Gastroesophageal sphincter (tissue), 4 donors: ENCODE measurements around the gene ARID1A. TPM values are rescaled to one million over a fixed set of nuclear protein-coding genes. Genes with fewer than 3 reads are reported as not detected.

Experiments used
- ATAC-seq: fragments of 150-250 bp; one replicate; pipeline ENCODE4 v1.9.1; 2016; ENCODE audit warnings: mild to moderate bottlenecking, moderate library complexity
- H3K27ac ChIP-seq, 4 donors: fragments of 200-600 bp; sonication (generic) in 3 of 4; 1 replicate in 3 of 4; 2 replicates in 1 of 4; pipeline ENCODE4 v1.5.1; 2016 to 2019
- H3K27me3 ChIP-seq: fragments of 200-600 bp; sonication (generic); one replicate; pipeline ENCODE4 v1.5.1; 2019
- H3K36me3 ChIP-seq, 2 donors: fragments of 200-600 bp; sonication (generic); one replicate each; pipeline ENCODE4 v1.5.1; 2019; ENCODE audit warnings: control low read depth in 1 of 2
- H3K4me1 ChIP-seq, 3 donors: fragments of 200-600 bp; sonication (generic); 1 replicate in 2 of 3; 2 replicates in 1 of 3; pipeline ENCODE4 v1.5.1; 2016 to 2019; ENCODE audit warnings: control low read depth in 2 of 3
- H3K4me3 ChIP-seq, 2 donors: fragments of 200-600 bp; sonication (generic); one replicate each; pipeline ENCODE4 v1.5.1; 2019; ENCODE audit warnings: mild to moderate bottlenecking in 1 of 2, moderate library complexity in 1 of 2
- H3K9me3 ChIP-seq, 3 donors: fragments of 200-600 bp; sonication (generic); one replicate each; pipeline ENCODE4 v1.5.1; 2017 to 2019; ENCODE audit warnings: control low read depth in 2 of 3
- CTCF ChIP-seq, 4 experiments: fragments of 200-600 bp in 2 of 4; fragments of 450-650 bp in 2 of 4; sonication (generic) in 1 of 4; IDR thresholded peaks; one replicate each; pipeline ENCODE4 v1.5.1; 2017 to 2019; ENCODE audit warnings: antibody characterized with exemption in 4 of 4, mild to moderate bottlenecking in 2 of 4, moderate library complexity in 2 of 4
- EP300 ChIP-seq: sonication (generic); formaldehyde crosslinking; IDR thresholded peaks from one replicate; pipeline ENCODE4 v1.6.1; 2017; ENCODE audit warnings: antibody characterized with exemption, mild to moderate bottlenecking
- POLR2A ChIP-seq, 2 donors: fragments of 450-650 bp; IDR thresholded peaks; one replicate each; pipeline ENCODE4 v1.6.1; 2017; ENCODE audit warnings: antibody characterized with exemption in 2 of 2, mild to moderate bottlenecking in 2 of 2, moderate library complexity in 1 of 2
- POLR2AphosphoS5 ChIP-seq: sonication (generic); formaldehyde crosslinking; IDR thresholded peaks from one replicate; pipeline ENCODE4 v1.6.1; 2017; ENCODE audit warnings: antibody characterized with exemption
- WGBS, 2 donors: methylation state at CpG; one replicate each; pipeline ENCODE4 v1.1.5; 2018; ENCODE audit warnings: low coverage in 1 of 2; 5-methylcytosine and 5-hydroxymethylcytosine counted together
- total RNA-seq, 4 donors: library from RNA; depleted of rRNA; stranded (reverse); fragments of >200 nt; gene quantifications; one replicate each; pipeline ENCODE4 v1.1.0, GENCODE V29; 2016

ARID1A gene
- total RNA-seq, 4 donors from 2014 or later: 28.2 to 64.2 (median 42.6) TPM

GRCh38 chr1:26761217-26761616, 65.4 kb downstream of the ARID1A start:
- peaks cover 3 to 74% of the 10 kb centered on the region in 2 donors for H3K36me3 ChIP-seq
- no peaks in the 10 kb centered on the region for H3K27me3 ChIP-seq
- H3K4me3 ChIP-seq: no peak overlapping the region
- 29 to 40% methylated on average over 1 of the region's 3 CpGs for WGBS, 2 donors
- H3K9me3 ChIP-seq: no peaks in the 10 kb centered on the region
- no peak overlapping the region for H3K27ac ChIP-seq
- H3K4me1 ChIP-seq: no peaks in the 10 kb centered on the region
- TF ChIP-seq POLR2AphosphoS5: no peak
- TF ChIP-seq CTCF (IDR thresholded peaks at IDR 0.05): no peak
- TF ChIP-seq POLR2A (IDR thresholded peaks at IDR 0.05): no peak
- TF ChIP-seq EP300: no peak
- ATAC-seq: no peak

- Histone ChIP-seq H3K27ac (no peak overlapping the region), H3K9me3 (no peaks in the 10 kb centered on the region), H3K36me3 (peaks cover 7 to 100% of the 10 kb centered on the region in 2 donors), H3K4me3 (no peak overlapping the region), H3K4me1 (peaks cover 8 to 35% (median 26%) of the 10 kb centered on the region in 3 donors), H3K27me3 (no peaks in the 10 kb centered on the region)
- WGBS, 2 donors: 92% methylated on average over 2 of the region's 4 CpGs; no CpG with 5 or more reads in 1 of the 2 donors
- TF ChIP-seq POLR2A (IDR thresholded peaks at IDR 0.05) (no peak), CTCF (IDR thresholded peaks at IDR 0.05) (no peak), POLR2AphosphoS5 (no peak), EP300 (no peak)
- ATAC-seq: no peak
These were observed 71.9 kb downstream of the ARID1A start for GRCh38 chr1:26767714-26768113.

GRCh38 chr1:26768755-26769154, 72.9 kb downstream of the ARID1A start:
- Histone ChIP-seq H3K27me3 (no peaks in the 10 kb centered on the region), H3K9me3 (no peaks in the 10 kb centered on the region), H3K27ac (peak overlapping the region in 3 of 4 donors; percentile 13 to 32 (median 14)), H3K36me3 (peaks cover 7 to 100% of the 10 kb centered on the region in 2 donors), H3K4me3 (no peak overlapping the region), H3K4me1 (peaks cover 8 to 38% (median 26%) of the 10 kb centered on the region in 3 donors)
- TF ChIP-seq EP300 (no peak), POLR2AphosphoS5 (no peak), POLR2A (IDR thresholded peaks at IDR 0.05) (no peak), CTCF (IDR thresholded peaks at IDR 0.05) (no peak)
- ATAC-seq: no peak
- 13 to 36% methylated on average over 3 of the region's 3 CpGs for WGBS, 2 donors

GRCh38 chr1:26771285-26771642, 75.4 kb downstream of the ARID1A start:
- no CpG with 5 or more reads among the region's 3 CpGs for WGBS, 2 donors
- peaks cover 4 to 100% of the 10 kb centered on the region in 2 donors for H3K36me3 ChIP-seq
- H3K27ac ChIP-seq: peak overlapping the region; percentile 48 to 83 (median 68)

More at GRCh38 chr1:26771285-26771642, 75.4 kb downstream of the ARID1A start:
- peaks cover 8 to 49% (median 26%) of the 10 kb centered on the region in 3 donors for H3K4me1 ChIP-seq
- TF ChIP-seq CTCF (IDR thresholded peaks at IDR 0.05) (no peak), EP300 (no peak), POLR2A (IDR thresholded peaks at IDR 0.05) (no peak), POLR2AphosphoS5 (no peak)
- no peak for ATAC-seq
- no peaks in the 10 kb centered on the region for H3K9me3 ChIP-seq
- H3K4me3 ChIP-seq: no peak overlapping the region
- no peaks in the 10 kb centered on the region for H3K27me3 ChIP-seq
